ENCODE measurements around the gene TGFB2. TPM values are rescaled to one million over a fixed set of nuclear protein-coding genes. Genes with fewer than 3 reads are reported as not detected.

The TGFB2 gene
- total RNA-seq, 1 experiment from 2014 or later = not detected

- no peaks in the 10 kb centered on the region for H3K79me2 ChIP-seq (ENCODE audit: insufficient read depth, low read length)
- H2BK120ac ChIP-seq (ENCODE audit: low read depth, low read length, poor library complexity, severe bottlenecking) = no peak overlapping the region
- no peak overlapping the region for H3K4me3 Mint-ChIP-seq
- H3K79me1 ChIP-seq (ENCODE audit: insufficient read depth, low read depth, low read length, poor library complexity, severe bottlenecking) = no peaks in the 10 kb centered on the region
- no peak overlapping the region for H2AK5ac ChIP-seq (ENCODE audit: insufficient read length, low read length)
- H4K5ac ChIP-seq (ENCODE audit: insufficient read length, low read depth, low read length) = no peak overlapping the region
- H3K9me3 Mint-ChIP-seq = no peaks in the 10 kb centered on the region
- H2BK12ac ChIP-seq (ENCODE audit: insufficient read length, low read depth, low read length) = no peak overlapping the region
- H3K23ac ChIP-seq (ENCODE audit: insufficient read length, low read depth, low read length) = no peak overlapping the region
- no peak overlapping the region for H3K27ac ChIP-seq (ENCODE audit: insufficient read length, low read depth, low read length)
- no peak overlapping the region for H3K18ac ChIP-seq (ENCODE audit: insufficient read length, low read depth, low read length)
- H3K14ac ChIP-seq (ENCODE audit: insufficient read depth, low read length) = no peak overlapping the region
- H4K8ac ChIP-seq (replicated peaks; ENCODE audit: insufficient read length, low read depth, low read length) = no peak overlapping the region
- H3K4me2 ChIP-seq (ENCODE audit: insufficient read depth, insufficient read length, low read length) = no peak overlapping the region
- WGBS (ENCODE audit: extremely low coverage, insufficient read length, low lambda C conversion rate) = no CpG with 5 or more reads among the region's 6 CpGs
- no peaks in the 10 kb centered on the region for H3K36me3 Mint-ChIP-seq (ENCODE audit: insufficient read depth in 1 of 3, low read depth in 3 of 3)
- H2BK5ac ChIP-seq (ENCODE audit: insufficient read length, low read length) = no peak overlapping the region
- no peak for DNase-seq
- H3K23me2 ChIP-seq (ENCODE audit: insufficient read length, low read depth, low read length, poor library complexity, severe bottlenecking) = no peaks in the 10 kb centered on the region
- no peak for TF ChIP-seq CTCF (conservative IDR thresholded peaks at IDR 0.05)
- no peak overlapping the region for H3T11ph ChIP-seq (ENCODE audit: low read length)
- no peak overlapping the region for H2AFZ ChIP-seq (ENCODE audit: low read length)
- no peak overlapping the region for H3K27ac Mint-ChIP-seq
- H3K9me3 ChIP-seq (ENCODE audit: control insufficient read depth, low read depth, low read length) = no peaks in the 10 kb centered on the region
- peaks cover 5% of the 10 kb centered on the region in 2 experiments for H3K4me1 Mint-ChIP-seq
- H3K4me1 ChIP-seq (ENCODE audit: insufficient read depth, low read length) = no peaks in the 10 kb centered on the region
- no peak overlapping the region for H3K9ac ChIP-seq (ENCODE audit: extremely low read depth, insufficient read length, low read length)
- no peak overlapping the region for H3K4ac ChIP-seq (ENCODE audit: low read depth, low read length)
- H4K20me1 ChIP-seq (ENCODE audit: control insufficient read depth, insufficient read depth, insufficient read length) = no peaks in the 10 kb centered on the region
- no peaks in the 10 kb centered on the region for H3K27me3 ChIP-seq (ENCODE audit: insufficient read depth, low read length)
- H4K91ac ChIP-seq (ENCODE audit: insufficient read length, low read depth, low read length) = no peak overlapping the region
- no peaks in the 10 kb centered on the region; the same call in 1 of the 2 replicates for H3K27me3 Mint-ChIP-seq (ENCODE audit: low read depth)
- no peak overlapping the region for H2BK15ac ChIP-seq (ENCODE audit: low read depth, low read length)
- no peak overlapping the region for H3K56ac ChIP-seq (ENCODE audit: insufficient read length, low read depth, low read length)
- H2BK20ac ChIP-seq (ENCODE audit: low read depth, low read length, poor library complexity, severe bottlenecking) = no peak overlapping the region
Observed at GRCh38 chr1:218408135-218408534, 63.0 kb downstream of the TGFB2 start.
